Ovary (tissue), 9 donors: ENCODE data around the gene LCN10. TPM values are rescaled to one million over a fixed set of nuclear protein-coding genes. Genes with fewer than 3 reads are reported as not detected.

Experiments used
- DNase-seq, 5 donors: peaks; one replicate each; pipeline ENCODE4 v3.0.0-alpha.2; 2019 to 2020
- H3K27ac ChIP-seq, 2 donors: fragments of 200-600 bp; one replicate each; pipeline versions ENCODE4 v1.5.1 to v1.8.0; 2019 to 2022
- H3K27me3 ChIP-seq: fragments of 200-600 bp; one replicate; pipeline ENCODE4 v1.8.0; 2022
- H3K36me3 ChIP-seq: fragments of 200-600 bp; sonication (generic); one replicate; pipeline ENCODE4 v1.5.1; 2019
- H3K4me1 ChIP-seq: one replicate; pipeline ENCODE4 v1.8.1; 2013; ENCODE audit warnings: mild to moderate bottlenecking, moderate library complexity; ENCODE audit not compliant: insufficient read depth
- H3K4me3 ChIP-seq: fragments of 200-600 bp; sonication (generic); one replicate; pipeline ENCODE4 v1.5.1; 2017
- H3K9me3 ChIP-seq, 2 donors: fragments of 200-600 bp in 1 of 2; sonication (generic) in 1 of 2; one replicate each; pipeline versions ENCODE4 v1.5.1 to v1.8.1; 2013 to 2019; ENCODE audit warnings: mild to moderate bottlenecking in 1 of 2, moderate library complexity in 1 of 2
- CTCF ChIP-seq, 3 donors: fragments of 450-650 bp in 2 of 3; fragments of 200-600 bp in 1 of 3; IDR thresholded peaks; one replicate each; pipeline versions ENCODE4 v1.5.1 to v1.8.0; 2016 to 2022; ENCODE audit warnings: antibody characterized with exemption in 3 of 3, mild to moderate bottlenecking in 1 of 3
- EP300 ChIP-seq: sonication (generic); formaldehyde crosslinking; IDR thresholded peaks from one replicate; pipeline ENCODE4 v1.6.1; 2017; ENCODE audit warnings: antibody characterized with exemption
- POLR2A ChIP-seq: fragments of 450-650 bp; IDR thresholded peaks from one replicate; pipeline ENCODE4 v1.6.1; 2017; ENCODE audit warnings: antibody characterized with exemption, mild to moderate bottlenecking, moderate library complexity
- WGBS, 3 donors: extraction: QIAGEN DNeasy Blood & Tissue Kit in 1 of 3; methylation state at CpG; one replicate each; pipeline versions ENCODE4 v1.1.5 to v1.1.7; 2013 to 2017; 5-methylcytosine and 5-hydroxymethylcytosine counted together
- intact Hi-C, 4 donors: fragments of 100-400 bp; cut with DNase I; formaldehyde crosslinking; loops; one replicate each; pipeline versions ENCODE4 v1.11.0 to v1.15.1; 2022 to 2023
- polyA plus RNA-seq, 2 donors: library from polyadenylated mRNA; stranded (reverse); fragments of 200-250 nt in 1 of 2; fragments of 350-450 nt in 1 of 2; fragmentation: Illumina TruSeq in 1 of 2; extraction: RNeasy Lipid Tissue Mini Kit (QIAGEN cat#74804) in 1 of 2; gene quantifications; one replicate each; pipeline ENCODE4 v1.2.3, GENCODE V29; 2013 to 2014
- total RNA-seq, 7 donors: library from RNA; depleted of rRNA in 2 of 7; stranded (reverse); fragments of >200 nt in 2 of 7; fragmentation: NEBNext Ultra II Directional in 3 of 7; extraction: Animal tissue kit (Norgen Biotek cat#: 25700) in 3 of 7; gene quantifications; one replicate each; pipeline versions ENCODE4 v1.1.0 to v1.2.4, GENCODE V29; 2016 to 2023
- donor health status: DM: no; HTN: no; CAD: no; lungs with moderate emphysema.
- donor health status: DM: no; HTN: no; CAD: no.
- donor health status: Bipolar disorder and iron deficiency.
- donor health status: DM: yes; HTN: yes; CAD: no.
- donor health status: DM: no; HTN: no; CAD: no.
- donor health status: DM: yes; HTN: yes; CAD: no.

LCN10 gene
- total and polyA plus RNA-seq, 9 donors, result 1.4 to 45.4 (median 4.5) TPM

- intact Hi-C loops, result no loop called here
Observed at GRCh38 chr9:136693490-136694162, 49.1 kb downstream of the LCN10 start.

GRCh38 chr9:136693135-136693489 lies 49.6 kb downstream of the LCN10 start:
- TF ChIP-seq POLR2A, result no peak
- DNase-seq, result no peak
- no peaks in the 10 kb centered on the region for H3K27me3 ChIP-seq
- 65 to 74% (median 71%) methylated on average over 14 of the region's 14 CpGs for WGBS, 3 donors
- intact Hi-C loops, result no loop called here
- H3K36me3 ChIP-seq, result no peaks in the 10 kb centered on the region
- H3K4me3 ChIP-seq, result no peak overlapping the region
- no peaks in the 10 kb centered on the region for H3K9me3 ChIP-seq
- H3K4me1 ChIP-seq, result peaks cover 3% of the 10 kb centered on the region
- H3K27ac ChIP-seq, result no peak overlapping the region

More at GRCh38 chr9:136693490-136694162, 49.1 kb downstream of the LCN10 start:
- DNase-seq, result peak in 2 of 5 donors; percentile 17 to 33
- WGBS, 3 donors, result 65 to 70% (median 68%) methylated on average over 14 to 15 of the region's 15 CpGs
- H3K4me3 ChIP-seq, result no peak overlapping the region
- no peak overlapping the region for H3K27ac ChIP-seq
- no peaks in the 10 kb centered on the region for H3K27me3 ChIP-seq
- H3K4me1 ChIP-seq, result peaks cover 3% of the 10 kb centered on the region
- no peak for TF ChIP-seq CTCF (IDR thresholded peaks at IDR 0.05)
- TF ChIP-seq POLR2A, result no peak
- TF ChIP-seq EP300, result no peak
- H3K36me3 ChIP-seq, result no peaks in the 10 kb centered on the region
- H3K9me3 ChIP-seq, result no peaks in the 10 kb centered on the region

GRCh38 chr9:136692185-136693134 lies 50.3 kb downstream of the LCN10 start:
- H3K36me3 ChIP-seq, result no peaks in the 10 kb centered on the region
- peaks cover 3% of the 10 kb centered on the region for H3K4me1 ChIP-seq
- peak in 2 of 5 donors; percentile 23 to 31 for DNase-seq
- no peak overlapping the region for H3K27ac ChIP-seq
- H3K4me3 ChIP-seq, result no peak overlapping the region
- no peaks in the 10 kb centered on the region for H3K27me3 ChIP-seq
- WGBS, 3 donors, result 82 to 87% (median 85%) methylated on average over 46 of the region's 46 CpGs
- no peaks in the 10 kb centered on the region for H3K9me3 ChIP-seq
- intact Hi-C loops, result no loop called here
- TF ChIP-seq EP300, result no peak
- no peak for TF ChIP-seq CTCF (IDR thresholded peaks at IDR 0.05)
- TF ChIP-seq POLR2A, result no peak

- H3K27ac ChIP-seq, result no peak overlapping the region
- H3K4me1 ChIP-seq, result no peaks in the 10 kb centered on the region
- peak in 2 of 5 donors; percentile 15 to 31 for DNase-seq
Observed at GRCh38 chr9:136691316-136692184, 51.2 kb downstream of the LCN10 start.

More at GRCh38 chr9:136691316-136692184, 51.2 kb downstream of the LCN10 start:
- TF ChIP-seq CTCF (IDR thresholded peaks at IDR 0.05) (no peak), POLR2A (no peak), EP300 (no peak)
- H3K9me3 ChIP-seq, result no peaks in the 10 kb centered on the region
- H3K4me3 ChIP-seq, result no peak overlapping the region
- WGBS, 3 donors, result 75 to 86% (median 79%) methylated on average over 29 of the region's 29 CpGs
- H3K27me3 ChIP-seq, result no peaks in the 10 kb centered on the region
- intact Hi-C loops, result no loop called here
- H3K36me3 ChIP-seq, result no peaks in the 10 kb centered on the region
